ENCODE results near the gene SNRPA.

- TF ChIP-seq TEAD4 (IDR thresholded peaks at IDR 0.05; ENCODE audit: borderline replicate concordance, insufficient read depth) = no peak
- TF ChIP-seq EZH2phosphoT487 (IDR thresholded peaks at IDR 0.05; ENCODE audit: borderline replicate concordance, low read depth) = no peak
- TF ChIP-seq CTCF (IDR thresholded peaks at IDR 0.05) = no peak
- TF ChIP-seq TAF1 (IDR thresholded peaks at IDR 0.05; ENCODE audit: borderline replicate concordance, low read depth, low read length) = no peak
- TF ChIP-seq GABPA (IDR thresholded peaks at IDR 0.05; ENCODE audit: low read depth) = no peak
- TF ChIP-seq YY1 (IDR thresholded peaks at IDR 0.05; ENCODE audit: low read depth) = no peak
- no peak for TF ChIP-seq USF2 (IDR thresholded peaks at IDR 0.05; ENCODE audit: borderline replicate concordance, low read depth, low read length)
- no peak for TF ChIP-seq JUND (IDR thresholded peaks at IDR 0.05)
- no peak for TF ChIP-seq ZBTB33 (IDR thresholded peaks at IDR 0.05; ENCODE audit: borderline replicate concordance, low read depth)
- TF ChIP-seq RAD21 (IDR thresholded peaks at IDR 0.05; ENCODE audit: low read length) = no peak
- TF ChIP-seq NFIC (IDR thresholded peaks at IDR 0.05; ENCODE audit: borderline replicate concordance) = no peak
- TF ChIP-seq MAX (IDR thresholded peaks at IDR 0.05; ENCODE audit: low read depth) = no peak
- TF ChIP-seq CHD2 (IDR thresholded peaks at IDR 0.05; ENCODE audit: low read length, partially characterized antibody) = no peak
Observed at GRCh38 chr19:40763963-40764362, 13.0 kb downstream of the SNRPA start.
